HT-29 (cell line): ENCODE data around the gene EPS8L2. TPM values are rescaled to one million over a fixed set of nuclear protein-coding genes. Genes with fewer than 3 reads are reported as not detected.

Source experiments
- DNase-seq: peaks from one replicate; pipeline ENCODE4 v3.0.0-alpha.2; 2015; ENCODE audit warnings: low spot score
- total RNA-seq: library from RNA; depleted of rRNA; stranded (reverse); fragments of >200 nt; shearing (Covaris generic); gene quantifications from 2 replicates; pipeline ENCODE4 v1.2.3, GENCODE V29; 2014

Gene EPS8L2
- total RNA-seq, 1 experiment from 2014 or later = 503 TPM

GRCh38 chr11:703506-703905 lies 2.5 kb upstream of the EPS8L2 start:
- DNase-seq = no peak

- no peak for DNase-seq
These were observed 1.8 kb upstream of the EPS8L2 start for GRCh38 chr11:704228-704674.

- DNase-seq = peak; percentile 94
These were observed 1.0 kb upstream of the EPS8L2 start for GRCh38 chr11:704781-705645.

GRCh38 chr11:706439-706956 lies 467 bp downstream of the EPS8L2 start:
- DNase-seq = no peak

- peak; percentile 59 for DNase-seq
These were observed 1.2 kb downstream of the EPS8L2 start for GRCh38 chr11:706957-707816.

- DNase-seq = peak; percentile 54
These were observed 1.9 kb downstream of the EPS8L2 start for GRCh38 chr11:707817-708420.

- DNase-seq = no peak
These were observed 2.5 kb downstream of the EPS8L2 start for GRCh38 chr11:708511-708910.

GRCh38 chr11:709109-709997 lies 3.3 kb downstream of the EPS8L2 start:
- DNase-seq = no peak

- no peak for DNase-seq
These were observed 8.4 kb downstream of the EPS8L2 start for GRCh38 chr11:714436-714835.

- peak; percentile 94 for DNase-seq
These were observed 13.4 kb downstream of the EPS8L2 start for GRCh38 chr11:719214-720016.

GRCh38 chr11:720017-720641 lies 14.1 kb downstream of the EPS8L2 start:
- no peak for DNase-seq

GRCh38 chr11:720642-721246 lies 14.7 kb downstream of the EPS8L2 start:
- peak; percentile 85 for DNase-seq

GRCh38 chr11:721247-721740 lies 15.3 kb downstream of the EPS8L2 start:
- DNase-seq = no peak

GRCh38 chr11:721741-722345 lies 15.8 kb downstream of the EPS8L2 start:
- no peak for DNase-seq

GRCh38 chr11:722346-722811 lies 16.3 kb downstream of the EPS8L2 start:
- DNase-seq = no peak

- DNase-seq = peak; percentile 81
These were observed 17.3 kb downstream of the EPS8L2 start for GRCh38 chr11:723120-723883.

GRCh38 chr11:724049-724777 lies 18.2 kb downstream of the EPS8L2 start:
- DNase-seq = no peak
